ENCODE measurements around the gene SYT4.

DNA sequence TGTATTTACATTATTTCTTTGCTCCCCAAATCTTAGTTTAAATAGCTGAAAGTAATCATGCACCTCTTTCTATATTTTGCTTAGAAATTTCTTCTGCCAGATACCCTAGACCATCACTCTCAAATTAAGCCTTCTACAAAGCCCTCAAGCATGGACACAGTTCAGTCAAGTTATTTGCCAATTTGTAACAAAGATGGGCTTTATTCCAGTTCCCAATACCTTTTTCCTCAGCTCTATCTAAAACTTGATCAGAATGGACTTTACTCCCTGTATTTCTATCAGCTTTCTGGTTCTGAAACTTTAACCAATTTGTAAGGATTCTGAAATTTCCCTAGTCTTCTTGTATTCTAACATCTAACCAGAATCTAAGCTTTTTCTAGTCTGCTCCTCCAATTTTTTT is 56.6 kb downstream of the SYT4 start:
- TF ChIP-seq, protein P1, sequence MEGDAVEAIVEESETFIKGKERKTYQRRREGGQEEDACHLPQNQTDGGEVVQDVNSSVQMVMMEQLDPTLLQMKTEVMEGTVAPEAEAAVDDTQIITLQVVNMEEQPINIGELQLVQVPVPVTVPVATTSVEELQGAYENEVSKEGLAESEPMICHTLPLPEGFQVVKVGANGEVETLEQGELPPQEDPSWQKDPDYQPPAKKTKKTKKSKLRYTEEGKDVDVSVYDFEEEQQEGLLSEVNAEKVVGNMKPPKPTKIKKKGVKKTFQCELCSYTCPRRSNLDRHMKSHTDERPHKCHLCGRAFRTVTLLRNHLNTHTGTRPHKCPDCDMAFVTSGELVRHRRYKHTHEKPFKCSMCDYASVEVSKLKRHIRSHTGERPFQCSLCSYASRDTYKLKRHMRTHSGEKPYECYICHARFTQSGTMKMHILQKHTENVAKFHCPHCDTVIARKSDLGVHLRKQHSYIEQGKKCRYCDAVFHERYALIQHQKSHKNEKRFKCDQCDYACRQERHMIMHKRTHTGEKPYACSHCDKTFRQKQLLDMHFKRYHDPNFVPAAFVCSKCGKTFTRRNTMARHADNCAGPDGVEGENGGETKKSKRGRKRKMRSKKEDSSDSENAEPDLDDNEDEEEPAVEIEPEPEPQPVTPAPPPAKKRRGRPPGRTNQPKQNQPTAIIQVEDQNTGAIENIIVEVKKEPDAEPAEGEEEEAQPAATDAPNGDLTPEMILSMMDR (IDR thresholded peaks at IDR 0.05; ENCODE audit: poor library complexity), result no peak
- TF ChIP-seq EZH2 (IDR thresholded peaks at IDR 0.05; ENCODE audit: borderline replicate concordance), result no peak
- TF ChIP-seq EZH2phosphoT487 (IDR thresholded peaks at IDR 0.05; ENCODE audit: low read depth, severe bottlenecking, unreplicated experiment), result no peak
